Measurements from ENCODE around the gene RAB24. TPM values are rescaled to one million over a fixed set of nuclear protein-coding genes. Genes with fewer than 3 reads are reported as not detected.

Gene RAB24
- total RNA-seq, 1 donor, result 14.2 TPM

DNA sequence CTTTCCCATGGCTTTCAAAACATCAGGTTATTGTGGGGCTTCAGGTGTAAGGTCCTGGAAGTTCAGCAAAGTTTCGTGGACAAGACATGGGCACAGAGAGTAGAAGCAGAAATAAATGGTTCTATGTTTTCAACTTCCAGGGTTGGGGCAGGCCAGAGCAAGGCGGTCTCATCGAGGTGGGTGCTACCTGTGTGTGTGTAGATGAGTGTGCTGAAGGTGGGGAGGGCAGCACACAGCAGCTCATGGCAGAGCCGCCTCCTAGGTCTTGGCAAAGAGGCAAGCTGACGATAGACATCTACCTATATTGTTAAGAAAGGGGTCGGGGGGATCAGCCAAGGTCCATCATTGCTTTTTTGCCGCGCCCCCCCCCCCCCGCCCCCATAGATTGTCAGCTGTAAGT lies 3.8 kb downstream of the RAB24 start:
- TF ChIP-seq, protein P1, sequence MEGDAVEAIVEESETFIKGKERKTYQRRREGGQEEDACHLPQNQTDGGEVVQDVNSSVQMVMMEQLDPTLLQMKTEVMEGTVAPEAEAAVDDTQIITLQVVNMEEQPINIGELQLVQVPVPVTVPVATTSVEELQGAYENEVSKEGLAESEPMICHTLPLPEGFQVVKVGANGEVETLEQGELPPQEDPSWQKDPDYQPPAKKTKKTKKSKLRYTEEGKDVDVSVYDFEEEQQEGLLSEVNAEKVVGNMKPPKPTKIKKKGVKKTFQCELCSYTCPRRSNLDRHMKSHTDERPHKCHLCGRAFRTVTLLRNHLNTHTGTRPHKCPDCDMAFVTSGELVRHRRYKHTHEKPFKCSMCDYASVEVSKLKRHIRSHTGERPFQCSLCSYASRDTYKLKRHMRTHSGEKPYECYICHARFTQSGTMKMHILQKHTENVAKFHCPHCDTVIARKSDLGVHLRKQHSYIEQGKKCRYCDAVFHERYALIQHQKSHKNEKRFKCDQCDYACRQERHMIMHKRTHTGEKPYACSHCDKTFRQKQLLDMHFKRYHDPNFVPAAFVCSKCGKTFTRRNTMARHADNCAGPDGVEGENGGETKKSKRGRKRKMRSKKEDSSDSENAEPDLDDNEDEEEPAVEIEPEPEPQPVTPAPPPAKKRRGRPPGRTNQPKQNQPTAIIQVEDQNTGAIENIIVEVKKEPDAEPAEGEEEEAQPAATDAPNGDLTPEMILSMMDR (IDR thresholded peaks at IDR 0.05; ENCODE audit: insufficient read depth, low read depth, low read length), result no peak
- no peak for DNase-seq (ENCODE audit: low read depth)

DNA sequence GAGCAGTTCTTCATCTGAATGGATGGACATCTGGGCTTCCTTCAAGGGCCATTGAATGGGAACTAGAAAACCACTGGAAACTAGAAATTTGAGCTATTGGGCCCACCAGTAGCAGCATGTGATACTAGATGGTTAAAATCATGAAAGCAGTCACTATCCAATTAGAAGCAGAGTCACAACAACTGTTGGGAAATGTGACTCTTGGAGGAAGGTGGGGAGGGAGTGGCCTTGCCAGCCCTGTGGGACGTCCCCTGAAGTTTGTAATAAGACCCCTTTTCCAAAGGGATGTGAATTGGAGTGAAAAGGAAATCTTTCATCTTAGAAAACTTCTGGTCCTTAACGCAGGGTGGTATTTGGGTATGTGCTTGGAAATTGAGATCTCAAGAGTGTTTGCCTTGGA lies 5.6 kb downstream of the RAB24 start:
- no peak overlapping the region for H3K4me3 ChIP-seq (ENCODE audit: low read depth, low read length)
- TF ChIP-seq, protein P1 (IDR thresholded peaks at IDR 0.05; ENCODE audit: insufficient read depth, low read depth, low read length), result no peak

More for the DNA sequence above, 3.8 kb downstream of the RAB24 start:
- no peak overlapping the region for H3K4me3 ChIP-seq (ENCODE audit: low read depth, low read length)

DNA sequence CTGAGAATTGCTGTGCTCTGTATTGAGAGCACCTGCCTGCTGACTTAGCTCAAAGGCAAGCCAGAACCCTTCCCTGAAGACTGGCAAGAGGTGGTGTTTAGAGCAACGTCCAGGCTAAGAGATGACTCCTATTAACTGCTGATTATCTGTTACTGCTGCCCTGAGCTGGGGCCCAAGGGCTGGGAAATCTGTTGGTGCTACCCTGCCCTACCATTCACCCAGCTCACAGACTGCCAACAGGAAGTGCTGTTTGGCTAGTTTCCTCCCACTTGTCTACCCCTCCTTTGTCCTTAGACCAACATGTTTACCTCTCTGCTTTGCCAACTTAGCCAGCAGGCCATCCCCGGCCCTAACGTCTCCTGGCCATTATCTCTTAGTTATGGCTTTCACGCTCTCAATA lies 6.9 kb downstream of the RAB24 start:
- no peak for DNase-seq (ENCODE audit: low read depth)
- TF ChIP-seq, protein P1 (IDR thresholded peaks at IDR 0.05; ENCODE audit: insufficient read depth, low read depth, low read length), result no peak
- H3K4me3 ChIP-seq (ENCODE audit: low read depth, low read length), result no peak overlapping the region

More for the DNA sequence above, 5.6 kb downstream of the RAB24 start:
- no peak for DNase-seq (ENCODE audit: low read depth)

DNA sequence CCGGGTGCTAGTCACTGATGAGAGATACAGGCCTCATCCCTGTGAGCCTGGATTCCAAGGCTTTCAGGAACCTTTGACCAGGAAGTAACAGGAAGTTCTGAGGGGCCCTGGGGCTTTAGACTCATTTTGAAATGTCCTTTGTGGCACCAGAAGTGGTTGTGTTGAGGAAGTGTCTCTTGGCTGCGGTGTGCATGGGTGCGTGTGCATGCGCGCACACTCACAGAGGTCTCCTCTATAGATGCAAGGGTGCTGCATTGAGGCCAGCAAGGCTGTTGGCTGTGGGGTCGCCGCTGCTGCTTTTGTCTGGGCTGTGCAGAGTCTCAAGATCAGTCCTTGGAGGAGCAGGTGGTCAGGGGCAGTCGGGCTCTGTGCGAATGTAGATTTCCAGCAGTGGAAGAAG lies 7.6 kb downstream of the RAB24 start:
- no peak overlapping the region for H3K4me3 ChIP-seq (ENCODE audit: low read depth, low read length)
- TF ChIP-seq, protein P1 (IDR thresholded peaks at IDR 0.05; ENCODE audit: insufficient read depth, low read depth, low read length), result no peak
- DNase-seq (ENCODE audit: low read depth), result no peak

DNA sequence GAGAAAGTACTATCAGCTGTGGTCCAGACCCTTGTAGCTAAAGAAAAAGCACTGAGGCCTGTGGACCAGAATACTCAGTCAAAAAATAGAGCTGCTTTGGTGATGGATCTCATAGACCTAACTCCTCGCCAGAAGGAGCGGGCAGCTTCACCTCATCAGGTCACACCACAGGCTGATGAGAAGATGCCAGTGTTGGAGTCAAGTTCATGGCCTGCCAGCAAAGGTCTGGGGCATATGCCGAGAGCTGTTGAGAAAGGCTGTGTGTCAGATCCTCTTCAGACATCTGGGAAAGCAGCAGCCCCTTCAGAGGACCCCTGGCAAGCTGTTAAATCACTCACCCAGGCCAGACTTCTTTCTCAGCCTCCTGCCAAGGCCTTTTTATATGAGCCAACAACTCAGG lies 8.9 kb downstream of the RAB24 start:
- no peak overlapping the region for H3K4me3 ChIP-seq (ENCODE audit: low read depth, low read length)
- TF ChIP-seq, protein P1 (IDR thresholded peaks at IDR 0.05; ENCODE audit: insufficient read depth, low read depth, low read length), result no peak
- DNase-seq (ENCODE audit: low read depth), result no peak

DNA sequence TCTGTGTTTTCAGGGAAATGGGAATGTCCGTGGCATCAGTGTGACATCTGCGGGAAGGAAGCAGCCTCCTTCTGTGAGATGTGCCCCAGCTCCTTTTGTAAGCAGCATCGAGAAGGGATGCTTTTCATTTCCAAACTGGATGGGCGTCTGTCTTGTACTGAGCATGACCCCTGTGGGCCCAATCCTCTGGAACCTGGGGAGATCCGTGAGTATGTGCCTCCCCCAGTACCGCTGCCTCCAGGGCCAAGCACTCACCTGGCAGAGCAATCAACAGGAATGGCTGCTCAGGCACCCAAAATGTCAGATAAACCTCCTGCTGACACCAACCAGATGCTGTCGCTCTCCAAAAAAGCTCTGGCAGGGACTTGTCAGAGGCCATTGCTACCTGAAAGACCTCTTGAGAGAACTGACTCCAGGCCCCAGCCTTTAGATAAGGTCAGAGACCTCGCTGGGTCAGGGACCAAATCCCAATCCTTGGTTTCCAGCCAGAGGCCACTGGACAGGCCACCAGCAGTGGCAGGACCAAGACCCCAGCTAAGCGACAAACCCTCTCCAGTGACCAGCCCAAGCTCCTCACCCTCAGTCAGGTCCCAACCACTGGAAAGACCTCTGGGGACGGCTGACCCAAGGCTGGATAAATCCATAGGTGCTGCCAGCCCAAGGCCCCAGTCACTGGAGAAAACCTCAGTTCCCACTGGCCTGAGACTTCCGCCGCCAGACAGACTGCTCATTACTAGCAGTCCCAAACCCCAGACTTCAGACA lies 9.5 kb downstream of the RAB24 start:
- H3K4me3 ChIP-seq (ENCODE audit: low read depth, low read length), result no peak overlapping the region
- DNase-seq (ENCODE audit: low read depth), result no peak
- TF ChIP-seq, protein P1 (IDR thresholded peaks at IDR 0.05; ENCODE audit: insufficient read depth, low read depth, low read length), result no peak

DNA sequence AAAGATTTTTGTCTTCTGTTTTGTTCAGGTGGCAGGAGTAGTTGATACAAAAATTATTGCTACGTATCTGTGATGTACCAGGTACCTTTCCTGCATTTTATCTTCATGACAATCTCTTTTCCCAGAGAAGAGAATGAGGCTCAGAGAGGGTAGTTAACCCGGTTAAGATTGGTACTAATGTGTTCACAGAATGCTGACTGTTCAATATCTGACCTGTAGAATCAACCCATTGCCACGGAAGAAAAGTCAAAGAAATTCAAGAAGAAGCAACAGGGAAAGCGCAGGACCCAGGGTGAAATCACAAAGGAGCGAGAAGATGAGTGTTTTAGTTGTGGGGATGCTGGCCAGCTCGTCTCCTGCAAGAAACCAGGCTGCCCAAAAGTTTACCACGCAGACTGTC lies 11.8 kb downstream of the RAB24 start:
- TF ChIP-seq, protein P1 (IDR thresholded peaks at IDR 0.05; ENCODE audit: insufficient read depth, low read depth, low read length), result no peak

More for the DNA sequence above, 11.8 kb downstream of the RAB24 start:
- DNase-seq (ENCODE audit: low read depth), result no peak
- H3K4me3 ChIP-seq (ENCODE audit: low read depth, low read length), result no peak overlapping the region
